Right hindlimb (tissue), 1 donor: ENCODE results near the gene ARHGAP22.

Experiments
- DNase-seq: peaks from one replicate; pipeline ENCODE4 v3.0.0-alpha.2; 2018

The ARHGAP22 gene

DNA sequence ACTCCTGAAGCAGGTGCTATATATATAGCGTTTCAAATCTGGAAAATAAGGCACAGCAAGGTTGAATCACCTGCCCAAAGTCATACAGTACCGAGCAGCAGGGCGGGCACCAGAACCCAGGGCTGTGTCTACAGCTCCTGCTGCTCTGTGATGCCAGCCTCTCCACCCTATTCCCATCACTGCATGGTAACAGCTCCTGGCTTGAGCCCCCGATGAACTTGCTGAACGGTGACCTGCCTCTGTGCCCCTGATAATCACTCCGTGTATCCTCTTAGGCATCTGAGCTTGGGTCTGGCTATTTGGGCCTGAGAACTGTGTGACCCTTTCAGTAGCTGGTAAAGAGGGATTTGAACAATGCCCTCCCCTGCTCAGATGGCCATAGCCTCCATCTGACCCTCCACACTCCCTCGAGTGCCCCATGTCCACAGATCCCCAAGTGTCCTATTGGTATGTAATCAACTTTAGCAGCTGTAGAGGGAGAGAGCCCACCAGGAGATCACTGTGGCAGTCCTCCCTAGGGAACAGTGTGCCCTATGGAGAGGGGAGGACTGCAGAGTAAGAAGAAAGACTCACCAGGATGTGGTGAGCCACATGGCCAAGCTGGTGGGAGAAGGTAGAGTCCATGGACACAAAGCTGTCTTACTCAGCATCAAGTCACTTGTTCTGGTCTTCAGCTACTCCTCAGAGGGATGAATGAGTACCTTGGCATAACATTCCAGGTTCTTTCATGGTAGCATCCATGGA lies 1.1 kb upstream of the ARHGAP22 start:
- DNase-seq = no peak

DNA sequence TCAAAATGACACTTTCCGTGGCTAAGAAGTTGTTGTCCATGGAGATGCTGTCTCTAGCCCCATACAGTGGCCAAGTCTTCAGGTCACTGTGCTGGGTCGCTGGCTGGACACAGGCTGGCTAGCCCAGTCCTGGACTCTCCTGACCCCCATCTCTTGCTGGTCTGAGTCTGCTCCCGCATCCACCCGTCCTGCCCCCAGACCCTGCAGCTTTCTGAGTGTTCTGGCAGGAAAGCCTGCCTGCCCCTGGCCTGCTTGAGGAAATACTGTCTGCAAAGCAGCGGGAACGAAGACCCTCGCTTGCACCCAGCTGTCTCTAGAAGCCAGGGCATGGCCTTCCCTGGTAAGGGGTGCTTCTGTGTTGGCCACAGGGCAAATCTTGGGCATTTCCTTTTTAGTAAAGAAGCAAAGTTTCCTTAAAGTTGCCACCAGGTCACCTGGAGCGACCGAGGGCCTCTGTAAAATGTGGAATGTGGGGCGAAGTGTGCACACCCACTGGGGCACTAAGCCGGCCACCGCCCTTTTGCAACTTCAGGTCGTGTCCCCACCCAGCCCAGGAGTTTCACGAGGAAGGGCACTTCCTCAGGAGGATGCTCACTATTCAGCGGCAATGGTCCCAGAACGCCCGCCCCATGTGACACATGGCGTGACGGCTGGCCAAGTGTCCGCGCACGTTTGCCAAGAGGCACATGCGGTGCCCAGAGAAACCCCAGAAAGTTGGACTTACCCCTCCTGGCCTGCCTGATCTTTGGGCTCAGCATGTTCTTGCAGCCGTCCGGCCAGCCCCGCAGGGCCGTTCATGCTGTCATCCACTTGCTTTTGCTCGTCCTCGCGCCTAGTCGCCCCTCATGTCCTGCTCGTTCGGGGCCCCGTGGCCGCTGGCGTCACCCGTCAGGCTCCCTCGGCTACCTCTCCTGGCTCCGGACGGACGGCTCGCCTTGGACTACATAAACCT lies 558 bp downstream of the ARHGAP22 start:
- no peak for DNase-seq

DNA sequence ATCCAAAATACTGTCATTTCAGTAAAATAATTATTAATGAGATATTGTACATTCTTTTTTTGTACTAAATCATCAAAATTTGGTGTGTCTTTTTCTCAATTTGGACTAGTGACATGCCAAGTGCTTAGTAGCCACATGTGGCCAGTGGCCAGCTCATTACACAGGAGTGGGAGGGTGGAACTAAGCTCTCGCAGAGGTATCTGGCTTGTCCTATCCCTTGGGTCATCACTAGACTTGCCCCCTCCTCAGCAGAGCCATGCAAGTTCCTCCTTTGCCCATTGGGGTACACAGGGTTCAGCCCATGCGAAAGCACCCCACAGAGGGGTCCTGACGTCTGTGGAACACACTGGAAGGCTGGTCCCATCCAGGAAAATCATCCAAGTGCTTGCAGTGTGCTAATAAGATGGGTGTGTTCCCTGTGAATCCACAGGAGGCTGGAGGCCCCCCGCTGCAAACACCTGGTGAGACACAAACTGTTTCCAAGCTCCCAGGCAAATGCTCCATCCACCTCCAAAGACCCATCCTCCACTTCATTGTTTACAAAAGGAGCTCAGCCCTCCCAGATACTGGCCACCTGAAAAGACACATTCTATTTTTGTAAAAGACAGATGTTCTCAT lies 1.3 kb downstream of the ARHGAP22 start:
- no peak for DNase-seq

DNA sequence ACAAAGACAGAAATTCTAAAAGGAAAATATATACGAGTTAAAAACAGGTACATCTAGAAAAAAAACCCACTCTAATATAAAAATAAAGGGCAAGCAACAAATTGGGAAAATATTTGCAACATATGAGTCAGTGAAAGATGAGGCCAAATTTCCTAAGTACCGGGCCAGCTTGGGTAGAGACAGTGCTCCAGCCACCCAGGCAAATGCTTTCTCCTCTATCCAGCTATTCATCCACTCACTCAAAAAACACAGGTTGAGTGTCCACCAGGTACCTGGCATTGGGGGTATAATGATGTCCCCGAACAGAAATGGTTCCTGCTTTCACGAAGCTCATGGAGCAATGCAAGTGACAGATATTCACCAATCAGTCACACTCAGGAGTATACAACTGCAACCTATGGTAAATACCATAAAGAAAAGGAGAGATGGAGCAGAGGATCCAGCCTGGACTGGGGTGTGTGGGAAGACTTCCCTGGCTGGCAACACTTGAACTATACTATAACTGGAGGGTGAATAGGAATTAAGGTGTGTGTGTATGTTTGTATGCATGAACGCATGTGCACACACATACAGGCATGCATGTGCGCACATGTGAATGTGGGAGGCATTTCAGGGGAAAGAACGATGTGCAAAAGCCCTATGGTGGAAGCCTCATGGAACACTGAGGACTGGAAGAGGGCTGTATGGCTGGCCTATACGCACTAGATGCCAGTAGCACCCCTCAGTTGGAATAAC lies 2.3 kb downstream of the ARHGAP22 start:
- DNase-seq = no peak

DNA sequence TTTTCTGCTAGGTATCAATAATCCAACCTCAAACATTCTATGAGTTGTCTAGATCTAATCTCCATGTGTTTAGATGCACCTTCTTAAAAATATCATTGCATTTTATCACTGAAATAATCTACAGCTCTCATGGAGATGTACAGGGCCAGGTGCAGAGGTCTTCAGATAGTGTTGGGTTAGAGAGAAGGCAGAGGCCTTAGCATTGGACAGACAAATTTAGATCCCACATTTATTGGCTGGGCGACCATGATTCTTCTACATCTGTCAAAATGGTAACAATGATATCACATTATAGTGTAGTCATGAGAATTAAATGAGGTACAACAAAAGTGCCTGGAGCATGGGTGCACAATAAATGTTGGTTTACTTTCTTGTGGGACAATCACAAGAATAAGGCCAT lies 3.1 kb downstream of the ARHGAP22 start:
- DNase-seq = no peak

DNA sequence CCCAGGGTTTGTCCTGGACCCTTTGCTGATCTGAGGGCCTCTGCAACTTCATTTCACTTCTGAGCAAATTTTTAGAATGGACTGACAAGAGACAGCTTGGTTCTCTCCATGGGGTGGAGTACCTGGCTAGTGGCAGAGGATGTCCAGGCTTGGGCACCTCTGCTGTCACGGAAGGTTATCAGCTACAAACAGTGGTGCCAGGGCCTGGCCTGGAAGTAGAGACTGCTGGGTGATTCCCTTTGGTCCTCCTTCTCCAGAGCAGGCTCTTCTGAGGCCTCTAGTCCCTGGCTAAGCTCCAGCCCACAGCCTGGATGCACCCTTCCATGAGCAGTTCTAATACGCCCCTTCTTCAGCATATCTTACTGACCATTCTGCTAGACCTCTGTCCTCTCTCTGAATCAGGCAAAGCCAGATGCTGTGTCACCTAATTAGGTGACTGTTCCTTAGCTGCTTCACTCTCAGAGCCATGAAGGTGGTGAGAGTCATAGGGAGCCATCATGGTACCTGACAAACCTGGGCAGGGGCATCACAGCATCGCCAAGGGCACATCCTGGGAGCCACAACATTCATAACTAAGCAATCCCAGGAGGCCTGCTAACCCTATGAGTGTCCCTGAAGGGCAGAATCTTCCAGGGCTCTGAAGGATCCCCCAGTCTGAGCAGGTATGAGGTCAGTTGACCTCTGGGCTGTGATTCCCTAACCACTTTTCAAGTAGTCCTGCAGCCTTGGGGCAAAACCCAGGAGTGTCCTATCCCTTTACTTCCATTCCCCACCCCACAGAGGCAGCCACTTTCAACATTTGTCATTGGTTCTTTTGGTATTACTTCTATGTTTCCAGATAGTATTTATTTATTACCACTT lies 4.0 kb downstream of the ARHGAP22 start:
- DNase-seq = no peak

DNA sequence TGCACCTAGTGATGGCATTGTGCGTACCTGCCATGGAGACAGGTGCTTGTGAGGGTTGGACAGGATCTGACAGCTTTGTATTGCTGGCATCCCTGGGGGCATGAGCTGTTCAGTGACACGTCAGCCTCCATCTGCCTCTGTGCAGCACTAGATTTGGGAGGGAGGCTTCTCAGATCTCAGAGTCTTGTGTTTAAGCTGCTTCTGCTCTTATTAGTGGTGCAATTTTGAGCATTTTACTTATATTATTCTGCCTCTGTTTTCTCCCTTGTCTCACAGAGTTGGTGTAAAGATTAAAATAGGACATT lies 5.1 kb downstream of the ARHGAP22 start:
- no peak for DNase-seq

DNA sequence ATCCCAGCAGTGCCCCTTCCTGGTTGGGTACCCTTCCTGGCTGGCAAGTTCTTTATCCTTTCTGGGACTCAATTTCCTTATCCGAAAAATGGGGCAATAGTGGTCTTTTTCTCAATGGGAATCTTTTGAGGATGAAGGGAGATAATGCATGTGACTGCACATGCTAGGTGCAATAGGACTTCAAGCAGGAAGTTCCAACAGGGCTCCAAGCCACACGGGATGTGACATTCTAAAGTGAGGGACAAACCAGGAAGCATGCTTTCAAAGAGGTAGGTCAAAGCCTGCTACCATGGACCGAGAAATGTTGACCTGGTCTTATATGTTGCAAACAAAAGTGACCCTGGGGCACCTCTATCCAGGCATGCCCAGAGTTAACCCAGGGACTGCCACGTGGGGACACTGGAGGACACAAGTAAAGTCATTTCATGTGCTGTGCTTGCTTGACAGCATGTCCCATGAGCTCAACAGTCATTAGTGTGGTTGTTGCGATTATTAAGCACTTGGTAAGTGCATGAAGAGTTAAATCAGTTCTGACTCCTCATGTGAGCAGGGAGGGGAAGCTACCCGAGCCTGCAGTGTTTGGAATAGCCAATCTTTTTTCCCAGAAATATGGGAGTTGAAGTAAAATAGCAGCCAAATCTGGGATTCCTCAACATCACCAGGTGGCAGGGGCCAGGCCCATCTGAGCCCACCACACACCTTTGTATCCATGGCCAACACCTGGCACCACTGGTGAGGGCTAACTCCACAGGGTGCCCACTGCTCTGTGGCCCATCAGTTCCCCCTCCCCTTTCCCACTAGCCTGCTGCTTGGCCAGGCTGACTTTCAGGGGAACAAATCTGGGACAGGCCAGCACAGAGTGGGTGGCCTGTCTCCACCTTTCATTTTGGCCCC lies 5.7 kb downstream of the ARHGAP22 start:
- no peak for DNase-seq

DNA sequence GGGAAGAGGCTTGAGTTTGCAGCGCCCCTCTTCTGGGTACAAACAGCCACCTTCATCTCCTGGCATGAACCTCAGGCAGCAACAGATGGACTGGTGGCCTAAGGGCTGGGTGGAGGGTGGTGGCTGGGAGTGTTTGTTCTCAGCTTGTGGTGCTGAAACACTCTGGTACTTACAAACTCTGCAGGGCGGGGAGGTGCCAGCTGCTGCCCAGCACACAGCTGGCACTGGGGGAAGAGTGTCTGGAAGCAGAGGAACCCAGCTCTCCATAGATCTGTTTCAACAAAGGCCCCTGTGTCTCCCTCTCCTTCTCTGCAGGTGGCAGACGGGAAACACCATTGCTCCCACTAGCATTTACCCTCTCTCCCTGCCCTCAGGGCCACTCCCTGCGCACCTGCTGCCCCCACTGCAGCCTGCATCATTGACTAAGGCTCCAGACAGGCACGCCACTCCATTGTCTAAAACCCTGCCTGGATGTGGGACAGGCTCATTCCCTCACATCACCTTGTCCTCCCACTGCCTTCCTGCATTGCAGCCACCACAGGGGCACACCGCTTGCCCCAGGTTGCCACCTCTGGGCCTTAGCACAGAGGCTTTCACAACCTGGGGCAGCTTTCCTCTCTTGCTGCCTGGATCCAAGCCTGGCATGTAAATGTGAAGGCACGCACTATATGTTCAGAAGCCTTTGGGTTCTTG lies 6.5 kb downstream of the ARHGAP22 start:
- DNase-seq = no peak

DNA sequence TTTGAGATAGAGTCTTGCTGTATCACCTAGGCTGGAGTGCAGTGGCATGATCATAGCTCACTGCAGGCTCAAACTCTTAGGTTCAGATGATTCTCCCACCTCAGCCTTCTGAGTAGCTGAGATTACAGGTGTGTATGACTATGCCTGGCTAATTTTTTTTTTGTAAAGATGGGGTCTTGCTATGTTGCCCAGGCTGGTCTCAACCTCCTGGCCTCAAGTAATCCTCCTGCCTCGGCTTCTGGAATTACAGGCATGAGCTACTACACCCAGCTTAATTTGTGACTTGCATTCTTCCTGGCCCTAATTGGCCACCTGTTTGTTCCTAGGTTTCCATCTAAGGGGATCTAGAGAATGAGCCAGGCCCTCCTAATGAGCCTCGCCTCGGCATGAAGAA lies 9.3 kb downstream of the ARHGAP22 start:
- no peak for DNase-seq

DNA sequence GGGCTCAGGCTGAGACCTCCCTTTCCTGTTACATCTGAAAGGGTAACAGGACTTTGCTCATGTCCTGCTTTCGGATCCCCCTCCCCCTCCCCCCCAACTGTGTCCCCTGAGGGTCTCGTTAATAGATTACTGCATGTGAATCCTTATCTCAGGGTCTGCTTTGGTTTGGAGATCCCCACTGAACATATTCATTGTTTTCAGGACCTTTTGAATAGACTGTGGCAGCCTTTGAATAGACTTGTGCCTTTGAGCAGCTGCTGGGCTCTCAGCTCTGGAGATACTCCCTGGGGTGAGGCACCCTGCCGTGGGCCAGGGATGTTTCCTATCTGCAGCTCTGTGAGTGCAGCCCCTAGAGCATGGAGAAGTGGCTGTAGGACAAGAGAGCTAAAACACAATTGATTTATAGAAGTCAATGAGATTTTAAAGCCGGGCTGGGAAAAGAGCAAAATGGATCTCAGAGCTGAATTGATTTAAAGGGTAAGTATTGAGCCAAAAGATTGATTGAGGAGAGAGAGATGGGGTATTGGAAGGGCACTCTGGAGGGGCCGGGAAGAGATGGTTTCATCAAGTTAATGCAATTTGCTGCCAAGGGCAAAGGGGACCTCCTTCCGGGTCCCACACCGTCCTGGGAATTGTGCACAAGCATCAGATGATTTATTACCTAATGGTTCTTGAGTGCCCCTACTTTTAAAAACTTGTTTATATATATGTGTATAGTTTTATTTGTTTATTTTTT lies 9.9 kb downstream of the ARHGAP22 start:
- DNase-seq = no peak

DNA sequence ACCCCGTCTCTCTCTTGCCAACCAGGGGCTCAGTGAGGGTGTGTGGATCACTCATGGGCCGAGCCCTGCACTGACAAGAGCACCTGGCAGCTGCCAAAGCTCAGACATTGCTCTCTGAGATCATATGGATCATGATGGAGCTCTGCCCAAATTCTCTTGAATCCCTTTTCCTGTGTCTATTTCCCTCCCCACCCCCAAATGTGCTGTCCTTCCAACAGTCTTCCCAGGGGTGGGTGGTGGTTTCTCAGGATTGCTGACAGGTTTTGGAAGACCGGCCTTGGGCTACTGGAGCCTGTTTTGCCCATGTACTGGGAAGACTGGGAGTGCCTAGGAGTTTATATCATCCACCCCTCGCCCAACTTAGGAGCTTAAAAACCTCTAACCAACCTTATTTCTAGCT lies 10.5 kb downstream of the ARHGAP22 start:
- DNase-seq = no peak

DNA sequence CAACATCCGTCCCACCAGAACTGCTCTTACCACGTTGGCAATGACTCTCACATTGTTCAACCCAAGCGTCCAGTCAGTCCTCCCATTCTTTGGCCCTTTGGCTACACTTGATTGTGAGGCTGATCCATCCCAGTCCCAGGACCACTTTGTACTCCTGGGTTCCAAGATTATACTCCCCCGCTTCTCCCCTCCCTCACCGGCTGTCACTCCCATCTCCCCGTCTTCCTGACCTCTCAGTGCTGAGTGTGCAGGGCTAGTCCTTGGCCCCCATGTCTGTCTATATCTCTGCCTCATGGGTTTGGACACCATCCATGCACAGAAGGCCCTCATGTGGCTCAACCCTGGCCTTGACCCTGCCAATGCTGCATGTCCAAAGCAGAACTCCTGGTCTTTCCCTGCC lies 12.5 kb downstream of the ARHGAP22 start:
- DNase-seq = no peak

DNA sequence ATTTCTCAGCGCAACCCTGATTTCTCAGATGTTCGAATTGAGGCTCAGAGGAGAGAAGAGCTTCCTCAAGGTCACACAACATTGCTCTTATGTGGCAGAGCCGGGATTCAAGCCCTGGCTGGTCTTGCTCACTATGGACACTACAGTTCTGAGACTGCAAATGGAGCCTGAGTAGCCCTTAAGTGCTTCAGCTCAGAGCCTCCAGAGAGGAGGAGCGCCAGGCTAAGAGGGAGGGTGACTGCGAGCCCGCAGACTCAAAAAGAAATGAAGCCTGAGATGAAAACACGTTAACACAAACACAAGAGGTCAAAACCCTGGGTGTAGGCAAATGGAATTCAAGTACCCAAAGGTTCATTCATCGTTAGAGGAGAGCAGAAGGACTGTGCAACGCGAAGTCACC lies 13.9 kb downstream of the ARHGAP22 start:
- no peak for DNase-seq

DNA sequence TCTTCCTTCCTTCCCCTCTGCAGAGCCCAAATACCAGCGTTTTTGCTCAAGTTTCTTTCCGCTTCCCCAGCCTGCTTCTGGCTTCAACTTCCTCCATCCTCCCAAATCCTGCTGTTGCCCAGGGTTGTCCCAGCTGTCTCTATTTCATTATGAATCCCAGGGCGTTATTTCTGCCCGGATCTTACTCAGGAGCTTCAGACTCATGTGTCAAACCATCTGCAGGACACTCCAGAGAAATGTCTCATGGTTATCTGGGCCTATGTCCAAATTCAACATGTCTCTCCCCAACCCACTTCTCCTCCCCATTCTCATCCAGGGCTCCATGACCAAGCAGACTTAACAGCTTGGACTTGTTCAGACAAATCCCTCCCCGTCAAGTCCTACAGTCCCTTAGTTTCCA lies 15.6 kb downstream of the ARHGAP22 start:
- DNase-seq = no peak

DNA sequence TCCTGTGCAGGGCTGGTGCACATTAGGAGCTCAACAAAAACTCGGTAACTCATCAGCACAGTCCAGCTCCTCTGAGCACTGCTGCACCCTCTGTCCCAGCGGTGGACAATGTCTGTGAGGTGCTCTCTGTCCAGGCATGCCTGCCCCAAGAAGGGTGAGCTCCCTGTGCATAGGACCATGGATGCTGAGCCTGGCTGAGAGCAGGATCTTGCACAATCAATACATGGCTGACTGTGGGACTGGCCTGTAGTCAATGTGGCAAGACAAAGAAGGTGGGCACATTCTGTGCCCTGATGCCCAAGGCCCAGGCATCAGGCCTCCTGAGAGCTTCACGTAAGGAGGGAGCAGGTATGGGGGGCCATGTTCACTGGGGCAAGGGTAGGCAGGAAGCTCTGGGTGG lies 17.1 kb downstream of the ARHGAP22 start:
- no peak for DNase-seq

DNA sequence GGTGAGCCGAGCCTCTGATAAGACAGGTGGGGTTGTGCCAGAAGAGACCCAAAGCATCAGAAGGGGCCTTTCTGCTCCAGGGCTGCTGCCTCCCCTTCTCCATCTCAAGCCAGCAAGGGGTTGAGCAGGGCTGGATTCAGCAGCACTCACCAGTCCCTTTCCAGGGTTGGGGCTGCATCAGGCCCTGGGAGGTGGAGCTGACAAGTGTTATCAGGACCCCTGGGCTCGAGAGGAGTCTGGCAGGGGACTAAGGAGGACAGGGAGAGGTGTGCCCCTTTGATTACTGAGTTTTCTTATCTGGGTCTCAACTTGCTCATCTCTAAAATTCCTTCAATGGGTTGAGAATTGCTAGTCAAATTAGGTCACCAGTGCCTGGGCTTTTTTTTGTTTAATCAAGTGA lies 17.8 kb downstream of the ARHGAP22 start:
- DNase-seq = no peak

DNA sequence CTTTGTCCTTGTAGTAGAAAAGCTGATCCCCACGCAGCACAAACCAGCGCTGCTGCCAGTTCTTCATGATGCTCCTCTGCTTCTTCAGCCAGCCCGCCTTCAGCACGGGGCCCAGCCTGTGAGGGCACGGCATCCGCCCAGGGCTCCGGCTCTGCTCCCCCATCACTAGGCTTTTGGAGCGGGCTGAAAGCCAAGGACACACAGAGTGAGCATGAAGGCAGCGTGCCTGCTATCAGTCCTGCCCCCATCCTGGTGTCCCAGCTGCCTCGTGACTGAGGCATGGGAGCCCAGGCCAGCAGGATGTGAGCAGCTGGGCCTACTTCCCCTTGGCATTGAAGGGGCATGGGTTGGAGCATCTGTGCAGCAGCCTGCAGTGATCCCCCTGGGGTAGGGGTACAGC lies 21.9 kb downstream of the ARHGAP22 start:
- no peak for DNase-seq

DNA sequence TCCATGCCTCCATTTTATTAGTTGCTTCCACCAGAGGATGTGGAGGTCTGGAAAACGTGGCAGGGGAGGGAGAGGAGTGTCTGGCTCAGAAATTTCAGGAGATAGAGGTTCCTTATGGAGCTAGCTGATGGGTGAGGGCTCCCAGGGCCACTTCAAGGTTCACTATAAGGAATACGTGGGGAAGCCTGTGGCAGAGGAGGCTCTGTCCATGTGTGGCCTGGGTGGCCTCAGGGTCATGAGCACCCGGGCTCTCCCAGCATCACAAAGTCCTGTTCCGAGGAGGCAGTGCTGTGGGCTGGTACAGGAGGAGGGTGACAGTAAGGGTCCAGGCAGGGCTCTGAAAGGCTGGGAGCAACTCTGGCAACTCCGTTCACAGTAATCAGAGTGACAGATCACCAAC lies 24.6 kb downstream of the ARHGAP22 start:
- DNase-seq = no peak
